ENCODE results near the gene SNX6. TPM values are rescaled to one million over a fixed set of nuclear protein-coding genes. Genes with fewer than 3 reads are reported as not detected.
A peak's percentile ranks its signal among the peaks of the same experiment; 100 is the strongest.
"Not testable (repeated sequence)": the region's sequence is repeated elsewhere in the genome, so short reads cannot be mapped to it uniquely, and the experiment has no call there.

The SNX6 gene
- total RNA-seq, 2 donors from 2014 or later = 78.0 to 109 TPM

DNA sequence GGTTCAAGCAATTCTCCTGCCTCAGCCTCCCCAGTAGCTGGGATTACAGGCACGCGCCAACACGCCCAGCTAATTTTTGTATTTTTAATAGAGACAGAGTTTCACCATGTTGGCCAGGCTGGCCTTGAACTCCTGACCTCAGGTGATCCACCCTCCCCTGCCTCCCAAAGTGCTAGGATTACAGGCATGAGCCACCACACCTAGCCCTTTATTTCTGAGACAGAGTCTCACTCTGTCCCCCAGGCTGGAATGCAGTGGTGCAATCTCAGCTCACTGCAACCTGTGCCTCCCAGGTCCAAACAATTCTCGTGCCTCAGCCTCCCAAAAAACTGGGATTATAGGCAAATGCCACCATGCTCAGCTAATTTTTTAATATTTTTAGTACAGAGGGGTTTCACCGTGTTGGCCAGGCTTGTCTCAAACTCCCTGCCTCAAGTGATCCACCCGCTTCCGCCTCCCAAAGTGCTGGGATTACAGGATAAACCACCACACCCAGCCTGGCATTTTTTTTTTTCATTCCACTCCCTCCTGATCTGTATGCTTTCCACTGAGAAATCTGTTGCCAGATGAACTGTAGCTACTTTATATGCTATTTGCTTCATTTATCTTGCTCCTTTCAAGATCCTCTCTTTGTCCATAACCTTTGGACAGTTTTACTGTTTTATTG, 109.5 kb downstream of the SNX6 start:
- Mint-ChIP-seq H3K36me3 (peaks cover 16 to 35% of the 10 kb centered on the region in 2 donors), H3K27ac (peak overlapping the region; percentile 26 to 61)
- not testable (repeated sequence) for DNase-seq (ENCODE audit: low spot score in 2 of 2); ATAC-seq; H3K9me3 Mint-ChIP-seq

Other genes starting within 250 kb of the SNX6 start
- 10 to 100 TPM; 10.7 to 11.5 TPM for gene SPTSSA, start 167.9 kb downstream of the SNX6 start, total RNA-seq
- 10 to 100 TPM; 37.5 to 37.7 TPM for gene EAPP, start 90.4 kb downstream of the SNX6 start, total RNA-seq
- 1 to 10 TPM; 2.9 to 6.0 TPM for gene CFL2, start 84.4 kb upstream of the SNX6 start, total RNA-seq
- gene BAZ1A, start 245.2 kb upstream of the SNX6 start, total RNA-seq = 10 to 100 TPM; 61.0 to 71.7 TPM